ENCODE results near the gene SELENON.

SELENON gene

GRCh38 chr1:25765923-25766589, 33.9 kb upstream of the SELENON start:
- Histone ChIP-seq H2BK12ac (ENCODE audit: low read length) (no peak overlapping the region), H3K79me1 (ENCODE audit: low read length) (no peaks in the 10 kb centered on the region), H3K4me3 (ENCODE audit: low read depth, low read length) (no peak overlapping the region), H4K91ac (ENCODE audit: low read depth, low read length) (no peak overlapping the region), H3K23ac (ENCODE audit: low read length) (no peak overlapping the region), H3K18ac (ENCODE audit: low read length) (no peak overlapping the region), H3K4me2 (ENCODE audit: low read length) (no peak overlapping the region), H3K9me3 (ENCODE audit: insufficient read depth, low read depth, low read length) (peaks cover 4% of the 10 kb centered on the region), H3K4me1 (ENCODE audit: control insufficient read depth in 1 of 2, insufficient read depth in 2 of 2, low read length in 2 of 2) (peaks cover 2 to 3% of the 10 kb centered on the region in 2 experiments), H4K8ac (ENCODE audit: low read depth, low read length) (no peak overlapping the region), H2AFZ (ENCODE audit: insufficient read depth, low read length, poor library complexity) (no peak overlapping the region), H3K27ac (ENCODE audit: low read depth, low read length) (no peak overlapping the region), H3K27me3 (ENCODE audit: insufficient read depth, low read length) (no peaks in the 10 kb centered on the region), H3K36me3 (ENCODE audit: control insufficient read depth in 1 of 2, insufficient read depth in 2 of 2, low read length in 2 of 2) (no peaks in the 10 kb centered on the region), H3K14ac (ENCODE audit: low read length) (no peak overlapping the region), H2BK120ac (ENCODE audit: insufficient read depth, low read length, poor library complexity) (no peak overlapping the region), H4K12ac (ENCODE audit: low read depth, low read length) (no peak overlapping the region), H2AK5ac (ENCODE audit: low read length) (no peak overlapping the region), H2BK5ac (ENCODE audit: low read depth, low read length, poor library complexity) (no peak overlapping the region), H3K9ac (ENCODE audit: low read length) (no peak overlapping the region), H3K79me2 (ENCODE audit: control insufficient read depth, insufficient read depth, low read length, poor library complexity) (no peaks in the 10 kb centered on the region), H3K4ac (ENCODE audit: low read depth, low read length) (no peak overlapping the region)
- no CpG with 5 or more reads among the region's 13 CpGs for WGBS (ENCODE audit: extremely low coverage, insufficient coverage, insufficient read length)
- DNase-seq, result no peak

- Histone ChIP-seq H3K36me3 (ENCODE audit: control insufficient read depth in 1 of 2, insufficient read depth in 2 of 2, low read length in 2 of 2) (no peaks in the 10 kb centered on the region), H4K91ac (ENCODE audit: low read depth, low read length) (no peak overlapping the region)
- 100% methylated on average over 1 of the region's 13 CpGs for WGBS (ENCODE audit: extremely low coverage, insufficient coverage, insufficient read length)
Measured at GRCh38 chr1:25766721-25767436, 33.1 kb upstream of the SELENON start.

GRCh38 chr1:25767437-25767770, 32.6 kb upstream of the SELENON start:
- no peak for DNase-seq
- Histone ChIP-seq H3K27me3 (ENCODE audit: insufficient read depth, low read length) (no peaks in the 10 kb centered on the region), H4K91ac (ENCODE audit: low read depth, low read length) (no peak overlapping the region), H3K23ac (ENCODE audit: low read length) (no peak overlapping the region), H3K4me1 (ENCODE audit: control insufficient read depth in 1 of 2, insufficient read depth in 2 of 2, low read length in 2 of 2) (peaks cover 2 to 3% of the 10 kb centered on the region in 2 experiments), H3K9me3 (ENCODE audit: insufficient read depth, low read depth, low read length) (peaks cover 4% of the 10 kb centered on the region), H2BK120ac (ENCODE audit: insufficient read depth, low read length, poor library complexity) (no peak overlapping the region), H3K79me2 (ENCODE audit: control insufficient read depth, insufficient read depth, low read length, poor library complexity) (no peaks in the 10 kb centered on the region), H3K18ac (ENCODE audit: low read length) (no peak overlapping the region), H3K14ac (ENCODE audit: low read length) (no peak overlapping the region), H3K36me3 (ENCODE audit: control insufficient read depth in 1 of 2, insufficient read depth in 2 of 2, low read length in 2 of 2) (no peaks in the 10 kb centered on the region), H3K27ac (ENCODE audit: low read depth, low read length) (no peak overlapping the region), H2AK5ac (ENCODE audit: low read length) (no peak overlapping the region), H3K4ac (ENCODE audit: low read depth, low read length) (no peak overlapping the region), H2BK5ac (ENCODE audit: low read depth, low read length, poor library complexity) (no peak overlapping the region), H4K12ac (ENCODE audit: low read depth, low read length) (no peak overlapping the region), H2AFZ (ENCODE audit: insufficient read depth, low read length, poor library complexity) (no peak overlapping the region), H3K4me3 (ENCODE audit: low read depth, low read length) (no peak overlapping the region), H4K8ac (ENCODE audit: low read depth, low read length) (no peak overlapping the region), H2BK12ac (ENCODE audit: low read length) (no peak overlapping the region), H3K79me1 (ENCODE audit: low read length) (no peaks in the 10 kb centered on the region), H3K4me2 (ENCODE audit: low read length) (no peak overlapping the region), H3K9ac (ENCODE audit: low read length) (no peak overlapping the region)

More at GRCh38 chr1:25766721-25767436, 33.1 kb upstream of the SELENON start:
- Histone ChIP-seq H4K8ac (ENCODE audit: low read depth, low read length) (no peak overlapping the region), H3K4me2 (ENCODE audit: low read length) (no peak overlapping the region), H2AK5ac (ENCODE audit: low read length) (no peak overlapping the region), H4K12ac (ENCODE audit: low read depth, low read length) (no peak overlapping the region), H3K9me3 (ENCODE audit: insufficient read depth, low read depth, low read length) (peaks cover 4% of the 10 kb centered on the region), H2BK120ac (ENCODE audit: insufficient read depth, low read length, poor library complexity) (no peak overlapping the region), H2BK12ac (ENCODE audit: low read length) (no peak overlapping the region), H3K79me2 (ENCODE audit: control insufficient read depth, insufficient read depth, low read length, poor library complexity) (no peaks in the 10 kb centered on the region), H3K9ac (ENCODE audit: low read length) (no peak overlapping the region), H3K4ac (ENCODE audit: low read depth, low read length) (no peak overlapping the region), H3K4me1 (ENCODE audit: control insufficient read depth in 1 of 2, insufficient read depth in 2 of 2, low read length in 2 of 2) (peaks cover 2 to 3% of the 10 kb centered on the region in 2 experiments), H2AFZ (ENCODE audit: insufficient read depth, low read length, poor library complexity) (no peak overlapping the region), H2BK5ac (ENCODE audit: low read depth, low read length, poor library complexity) (no peak overlapping the region), H3K27ac (ENCODE audit: low read depth, low read length) (no peak overlapping the region), H3K79me1 (ENCODE audit: low read length) (no peaks in the 10 kb centered on the region), H3K18ac (ENCODE audit: low read length) (no peak overlapping the region), H3K14ac (ENCODE audit: low read length) (no peak overlapping the region), H3K4me3 (ENCODE audit: low read depth, low read length) (no peak overlapping the region), H3K27me3 (ENCODE audit: insufficient read depth, low read length) (no peaks in the 10 kb centered on the region), H3K23ac (ENCODE audit: low read length) (no peak overlapping the region)
- no peak for DNase-seq

GRCh38 chr1:25768999-25769398, 31.0 kb upstream of the SELENON start:
- Histone ChIP-seq H2AK5ac (ENCODE audit: low read length) (no peak overlapping the region), H3K23ac (ENCODE audit: low read length) (peak overlapping the region; percentile 80), H2BK5ac (ENCODE audit: low read depth, low read length, poor library complexity) (no peak overlapping the region), H3K27me3 (ENCODE audit: insufficient read depth, low read length) (no peaks in the 10 kb centered on the region), H2AFZ (ENCODE audit: insufficient read depth, low read length, poor library complexity) (no peak overlapping the region), H3K4me3 (ENCODE audit: low read depth, low read length) (peak overlapping the region; percentile 27), H2BK120ac (ENCODE audit: insufficient read depth, low read length, poor library complexity) (no peak overlapping the region), H3K4ac (ENCODE audit: low read depth, low read length) (no peak overlapping the region), H3K9ac (ENCODE audit: low read length) (no peak overlapping the region), H3K36me3 (ENCODE audit: control insufficient read depth in 1 of 2, insufficient read depth in 2 of 2, low read length in 2 of 2) (no peaks in the 10 kb centered on the region), H3K27ac (ENCODE audit: low read depth, low read length) (no peak overlapping the region), H3K18ac (ENCODE audit: low read length) (no peak overlapping the region), H3K4me2 (ENCODE audit: low read length) (no peak overlapping the region), H4K8ac (ENCODE audit: low read depth, low read length) (no peak overlapping the region), H3K9me3 (ENCODE audit: insufficient read depth, low read depth, low read length) (peaks cover 4% of the 10 kb centered on the region), H3K79me1 (ENCODE audit: low read length) (no peaks in the 10 kb centered on the region), H3K4me1 (ENCODE audit: control insufficient read depth in 1 of 2, insufficient read depth in 2 of 2, low read length in 2 of 2) (peaks cover 2 to 6% of the 10 kb centered on the region in 2 experiments), H2BK12ac (ENCODE audit: low read length) (no peak overlapping the region), H3K79me2 (ENCODE audit: control insufficient read depth, insufficient read depth, low read length, poor library complexity) (no peaks in the 10 kb centered on the region), H3K14ac (ENCODE audit: low read length) (no peak overlapping the region), H4K12ac (ENCODE audit: low read depth, low read length) (no peak overlapping the region), H4K91ac (ENCODE audit: low read depth, low read length) (no peak overlapping the region)
- no peak for DNase-seq
- 100% methylated on average over 2 of the region's 2 CpGs for WGBS (ENCODE audit: extremely low coverage, insufficient coverage, insufficient read length)

Measured in trophoblast cell (in vitro differentiated cells and primary cell).